ENCODE data around the gene TPCN2. TPM values are rescaled to one million over a fixed set of nuclear protein-coding genes. Genes with fewer than 3 reads are reported as not detected.

TPCN2 gene
- polyA plus RNA-seq, 1 donor: 7.1 TPM

- no peak for DNase-seq (ENCODE audit: low read depth)
Measured at GRCh38 chr11:69094111-69094914, 45.6 kb downstream of the TPCN2 start.

GRCh38 chr11:69094915-69095290 lies 46.2 kb downstream of the TPCN2 start:
- no peak for DNase-seq (ENCODE audit: low read depth)

- DNase-seq (ENCODE audit: low read depth): no peak
Measured at GRCh38 chr11:69095300-69095699, 46.6 kb downstream of the TPCN2 start.

GRCh38 chr11:69096473-69096872 lies 47.7 kb downstream of the TPCN2 start:
- DNase-seq (ENCODE audit: low read depth): no peak

GRCh38 chr11:69097263-69097662 lies 48.5 kb downstream of the TPCN2 start:
- no peak for DNase-seq (ENCODE audit: low read depth)

- DNase-seq (ENCODE audit: low read depth): no peak
Measured at GRCh38 chr11:69099180-69099579, 50.4 kb downstream of the TPCN2 start.

- no peak for DNase-seq (ENCODE audit: low read depth)
Measured at GRCh38 chr11:69100454-69101114, 51.9 kb downstream of the TPCN2 start.

- no peak for DNase-seq (ENCODE audit: low read depth)
Measured at GRCh38 chr11:69101115-69101791, 52.5 kb downstream of the TPCN2 start.

- DNase-seq (ENCODE audit: low read depth): no peak
Measured at GRCh38 chr11:69101792-69102695, 53.3 kb downstream of the TPCN2 start.

GRCh38 chr11:69102732-69103615 lies 54.2 kb downstream of the TPCN2 start:
- DNase-seq (ENCODE audit: low read depth): no peak

GRCh38 chr11:69104212-69104855 lies 55.6 kb downstream of the TPCN2 start:
- DNase-seq (ENCODE audit: low read depth): no peak

- DNase-seq (ENCODE audit: low read depth): no peak
Measured at GRCh38 chr11:69104856-69105395, 56.2 kb downstream of the TPCN2 start.

- DNase-seq (ENCODE audit: low read depth): no peak
Measured at GRCh38 chr11:69105461-69106030, 56.8 kb downstream of the TPCN2 start.

GRCh38 chr11:69106031-69106811 lies 57.5 kb downstream of the TPCN2 start:
- no peak for DNase-seq (ENCODE audit: low read depth)

- no peak for DNase-seq (ENCODE audit: low read depth)
Measured at GRCh38 chr11:69107413-69107812, 58.7 kb downstream of the TPCN2 start.

GRCh38 chr11:69108030-69108429 lies 59.3 kb downstream of the TPCN2 start:
- DNase-seq (ENCODE audit: low read depth): no peak

- no peak for DNase-seq (ENCODE audit: low read depth)
Measured at GRCh38 chr11:69108559-69108958, 59.8 kb downstream of the TPCN2 start.

GRCh38 chr11:69109101-69109500 lies 60.4 kb downstream of the TPCN2 start:
- no peak for DNase-seq (ENCODE audit: low read depth)

GRCh38 chr11:69110451-69110850 lies 61.7 kb downstream of the TPCN2 start:
- no peak for DNase-seq (ENCODE audit: low read depth)

Measured in forelimb muscle (tissue), 1 donor.